Stimulated activated CD8-positive, alpha-beta memory T cell treated with anti-CD3 and anti-CD28 coated beads, Interleukin-15, amount 100 ng/mL, for 48 hours (primary cell): ENCODE results near the gene RAB26.
"Not testable (repeated sequence)": the region's sequence is repeated elsewhere in the genome, so short reads cannot be mapped to it uniquely, and the experiment has no call there.

Experiments
- DNase-seq, 2 donors: peaks; one replicate each; pipeline ENCODE4 v3.0.0-alpha.2; 2020; ENCODE audit warnings: low read depth in 2 of 2

RAB26 gene

GRCh38 chr16:2117341-2117740 lies 31.1 kb upstream of the RAB26 start:
- not testable (repeated sequence) for DNase-seq

GRCh38 chr16:2117960-2118722 lies 30.3 kb upstream of the RAB26 start:
- not testable (repeated sequence) for DNase-seq

DNA sequence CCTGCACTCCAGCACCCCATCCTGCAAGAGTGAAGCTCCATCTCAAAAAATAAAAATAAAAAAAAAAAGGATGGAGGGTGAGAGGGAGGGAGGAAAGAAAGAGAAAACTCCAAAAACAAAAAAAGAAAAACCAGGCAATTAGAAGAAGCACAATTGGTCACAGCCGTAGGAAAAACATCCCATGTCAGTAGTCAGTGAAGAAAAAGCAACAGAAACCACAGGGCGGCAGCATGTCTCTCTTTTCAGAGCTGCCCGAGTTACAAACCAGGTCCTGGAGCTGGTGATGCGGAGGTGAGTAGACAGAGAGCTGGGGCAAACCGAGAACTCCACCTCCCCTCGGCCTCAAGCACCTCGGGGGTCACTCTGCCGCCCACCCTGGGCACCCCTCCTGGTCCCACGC lies 27.1 kb upstream of the RAB26 start:
- DNase-seq: peak in 1 of 2 donors; percentile 11

GRCh38 chr16:2121853-2122252 lies 26.6 kb upstream of the RAB26 start:
- no peak for DNase-seq

- DNase-seq: no peak
Measured at GRCh38 chr16:2122429-2122828, 26.0 kb upstream of the RAB26 start.

- DNase-seq: not testable (repeated sequence)
Measured at GRCh38 chr16:2122934-2123683, 25.3 kb upstream of the RAB26 start.

DNA sequence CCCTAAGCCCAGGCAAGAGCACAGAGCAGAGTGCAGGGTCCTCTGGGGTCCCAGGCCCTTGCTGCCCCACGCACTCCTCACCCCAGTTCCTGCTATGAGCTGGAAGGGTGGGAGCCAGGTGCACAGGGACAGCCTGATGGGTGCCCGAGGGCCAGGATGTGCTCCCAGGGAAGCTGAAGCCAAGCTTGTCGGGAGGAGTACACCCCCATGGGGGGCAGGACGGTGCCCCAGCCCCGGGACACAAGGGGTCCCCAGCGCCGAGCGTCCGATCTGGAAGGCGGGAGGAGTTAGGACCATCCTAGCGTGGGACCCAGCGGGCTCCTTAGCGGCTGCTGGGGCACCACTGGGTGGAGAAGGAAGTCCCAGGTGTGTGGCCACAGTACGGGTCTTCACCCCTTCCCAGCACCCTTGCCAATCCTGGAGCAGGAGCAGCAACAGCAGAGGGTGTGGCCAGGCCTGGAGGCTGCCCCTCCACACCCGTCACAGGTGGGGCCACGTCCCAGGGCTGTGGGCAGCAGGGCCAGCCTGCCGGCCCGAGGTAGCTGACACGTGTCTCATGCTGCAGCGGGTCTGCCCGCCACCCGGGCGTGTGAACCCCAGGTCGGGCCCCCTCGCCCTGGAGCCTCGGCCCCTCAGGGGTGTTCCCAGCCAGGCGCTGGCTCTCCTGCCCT lies 24.6 kb upstream of the RAB26 start:
- DNase-seq: not testable (repeated sequence)

DNA sequence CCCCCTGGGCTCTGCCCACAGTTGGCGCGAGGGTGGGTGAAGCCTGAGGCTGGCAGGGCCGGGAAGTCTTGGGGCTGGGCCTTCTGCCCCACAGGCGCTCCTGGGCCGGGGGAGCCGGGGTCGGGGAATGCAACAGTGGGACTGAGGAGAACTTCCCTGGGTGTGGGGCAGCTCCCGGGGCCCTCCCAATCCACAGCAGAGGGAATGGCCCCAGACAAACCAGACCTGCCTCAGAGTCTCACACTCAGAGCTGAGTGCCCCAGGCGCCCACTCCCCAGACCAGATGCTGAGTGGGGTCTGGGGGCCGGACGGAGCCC lies 24.1 kb upstream of the RAB26 start:
- not testable (repeated sequence) for DNase-seq

- not testable (repeated sequence) for DNase-seq
Measured at GRCh38 chr16:2124694-2125444, 23.6 kb upstream of the RAB26 start.

- not testable (repeated sequence) for DNase-seq
Measured at GRCh38 chr16:2125609-2126008, 22.8 kb upstream of the RAB26 start.

- DNase-seq: not testable (repeated sequence)
Measured at GRCh38 chr16:2126161-2126743, 22.2 kb upstream of the RAB26 start.

DNA sequence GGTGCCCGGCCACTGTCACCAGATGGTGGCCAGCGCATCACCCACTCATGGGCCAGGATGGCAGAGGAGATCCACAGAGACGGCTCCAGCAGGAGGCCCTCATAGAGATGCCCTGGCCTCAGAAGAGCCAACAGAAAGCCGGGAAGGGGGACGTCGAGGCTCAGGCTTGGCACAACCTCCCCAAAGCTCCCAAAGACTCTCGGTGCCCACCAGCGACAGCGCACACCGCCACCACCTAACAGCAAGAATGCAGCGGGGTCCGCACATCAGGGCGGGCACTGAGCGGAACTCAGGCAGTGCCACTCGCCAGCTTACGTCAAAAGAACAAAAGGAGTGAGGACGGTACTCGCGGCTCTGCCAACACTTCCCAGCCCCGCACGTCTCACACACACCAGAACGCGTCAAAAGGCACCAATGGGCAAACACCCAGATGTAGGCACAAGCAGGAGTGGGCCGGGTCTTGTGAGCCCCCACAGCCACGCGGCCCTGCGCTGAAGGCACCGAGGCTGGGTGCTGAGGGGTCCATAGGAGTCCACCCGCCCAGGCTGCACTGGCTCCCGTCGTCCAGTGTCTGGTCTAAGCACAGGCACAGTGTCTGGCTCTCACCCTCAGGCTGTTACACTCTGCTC lies 21.4 kb upstream of the RAB26 start:
- DNase-seq: not testable (repeated sequence)

GRCh38 chr16:2127630-2128280 lies 20.7 kb upstream of the RAB26 start:
- DNase-seq: not testable (repeated sequence)

- DNase-seq: not testable (repeated sequence)
Measured at GRCh38 chr16:2129251-2129650, 19.2 kb upstream of the RAB26 start.

GRCh38 chr16:2129890-2130447 lies 18.5 kb upstream of the RAB26 start:
- not testable (repeated sequence) for DNase-seq

- not testable (repeated sequence) for DNase-seq
Measured at GRCh38 chr16:2133797-2134196, 14.6 kb upstream of the RAB26 start.

DNA sequence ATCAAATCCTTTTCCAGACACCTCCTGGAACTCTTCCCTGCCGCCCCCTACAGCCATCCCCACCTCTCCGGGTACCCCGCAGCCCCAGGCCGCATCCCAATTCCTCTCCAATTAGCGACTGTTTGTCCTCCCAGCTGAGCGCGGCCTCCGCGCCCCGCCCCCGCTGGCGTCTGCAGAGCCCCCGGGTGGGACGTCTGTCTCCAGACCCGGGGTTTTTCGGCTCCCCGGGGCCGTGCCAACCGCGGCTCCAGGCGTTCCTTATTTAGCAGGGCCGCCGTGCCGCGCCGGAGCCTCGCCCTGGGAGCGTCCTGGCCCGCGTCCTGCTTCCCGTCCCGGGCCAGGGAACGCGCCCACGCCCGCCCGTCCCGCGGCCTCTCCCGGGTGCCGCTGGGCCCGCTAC lies 13.4 kb upstream of the RAB26 start:
- not testable (repeated sequence) for DNase-seq

DNA sequence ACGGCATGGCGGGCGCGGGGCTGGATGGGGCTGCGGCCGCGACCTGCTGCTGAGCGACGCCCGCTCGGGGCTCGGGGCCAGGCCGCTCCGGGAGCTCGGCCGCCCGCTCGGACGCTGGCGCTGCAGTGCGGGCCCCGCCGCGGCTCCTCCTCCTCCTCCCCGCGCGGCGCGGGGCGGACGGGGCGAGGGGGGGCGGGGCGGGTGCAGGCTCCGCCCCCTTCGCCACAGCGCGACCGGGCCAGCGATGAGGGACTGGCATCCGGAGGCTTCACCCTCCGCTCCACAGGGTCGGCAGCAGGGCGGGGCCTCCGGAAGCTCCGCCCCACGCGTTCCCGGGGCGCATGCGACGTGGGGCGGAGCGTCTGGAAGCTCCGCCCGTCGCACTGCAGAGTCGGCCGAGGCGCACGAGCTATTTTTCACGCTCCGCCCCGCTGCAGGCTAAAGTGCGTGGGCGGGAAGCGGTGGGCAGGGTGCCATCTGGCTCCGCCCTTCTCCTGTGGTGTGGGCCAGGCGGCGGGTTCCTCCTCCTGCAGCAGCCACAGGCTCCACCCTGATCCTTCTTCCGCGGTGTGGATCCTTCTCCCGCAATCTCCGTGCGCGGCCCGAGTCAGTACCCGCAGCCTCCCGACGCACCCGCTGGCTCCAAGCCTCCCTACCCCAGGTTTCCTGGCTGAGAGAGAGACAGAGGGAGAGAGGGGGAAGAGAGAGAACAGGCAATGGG lies 12.5 kb upstream of the RAB26 start, which contains the start of gene PKD1:
Gene PKD1, minus strand, starts transcription at position 129 of the 721 bp plus-strand sequence. CDS start 209 bp downstream, outside the sequence.
- DNase-seq: peak; percentile 98 to 99
